Stimulated activated naive B cell treated with anti-CD40 and anti-IgM and Interleukin-4, amounts not matched to agents 10 μg/mL and 1 μg/mL and 100 μg/mL, for 72 hours (primary cell): ENCODE measurements around the gene AFF1.
A peak's percentile ranks its signal among the peaks of the same experiment; 100 is the strongest.
"Not testable (repeated sequence)": the region's sequence is repeated elsewhere in the genome, so short reads cannot be mapped to it uniquely, and the experiment has no call there.

ENCODE experiments used
- ATAC-seq, 2 donors: fragments of 150-1000 bp; cut with Tn5 transposase; replicated peaks; 2 replicates each; pipeline ENCODE4 v1.10.0; 2021; ENCODE audit warnings: moderate library complexity in 1 of 2
- DNase-seq: peaks from one replicate; pipeline ENCODE4 v3.0.0; 2021
- H3K27ac Mint-ChIP-seq: one replicate; pipeline ENCODE4 v1.8.0; 2022; ENCODE audit warnings: mild to moderate bottlenecking, mixed read lengths
- H3K27me3 Mint-ChIP-seq, 2 donors: one replicate each; pipeline ENCODE4 v1.8.0; 2022; ENCODE audit warnings: mixed read lengths in 2 of 2
- H3K36me3 Mint-ChIP-seq, 2 donors: one replicate each; pipeline ENCODE4 v1.8.0; 2022; ENCODE audit warnings: mixed read lengths in 2 of 2, mild to moderate bottlenecking in 1 of 2
- H3K4me1 Mint-ChIP-seq, 2 donors: one replicate each; pipeline ENCODE4 v1.8.0; 2022; ENCODE audit warnings: mixed read lengths in 2 of 2, mild to moderate bottlenecking in 1 of 2
- H3K4me3 Mint-ChIP-seq, 2 donors: one replicate each; pipeline ENCODE4 v1.8.0; 2022; ENCODE audit warnings: mild to moderate bottlenecking in 2 of 2, mixed read lengths in 2 of 2, moderate library complexity in 1 of 2
- H3K9me3 Mint-ChIP-seq, 2 donors: one replicate each; pipeline ENCODE4 v1.8.0; 2022; ENCODE audit warnings: mixed read lengths in 2 of 2, mild to moderate bottlenecking in 1 of 2

Gene AFF1

DNA sequence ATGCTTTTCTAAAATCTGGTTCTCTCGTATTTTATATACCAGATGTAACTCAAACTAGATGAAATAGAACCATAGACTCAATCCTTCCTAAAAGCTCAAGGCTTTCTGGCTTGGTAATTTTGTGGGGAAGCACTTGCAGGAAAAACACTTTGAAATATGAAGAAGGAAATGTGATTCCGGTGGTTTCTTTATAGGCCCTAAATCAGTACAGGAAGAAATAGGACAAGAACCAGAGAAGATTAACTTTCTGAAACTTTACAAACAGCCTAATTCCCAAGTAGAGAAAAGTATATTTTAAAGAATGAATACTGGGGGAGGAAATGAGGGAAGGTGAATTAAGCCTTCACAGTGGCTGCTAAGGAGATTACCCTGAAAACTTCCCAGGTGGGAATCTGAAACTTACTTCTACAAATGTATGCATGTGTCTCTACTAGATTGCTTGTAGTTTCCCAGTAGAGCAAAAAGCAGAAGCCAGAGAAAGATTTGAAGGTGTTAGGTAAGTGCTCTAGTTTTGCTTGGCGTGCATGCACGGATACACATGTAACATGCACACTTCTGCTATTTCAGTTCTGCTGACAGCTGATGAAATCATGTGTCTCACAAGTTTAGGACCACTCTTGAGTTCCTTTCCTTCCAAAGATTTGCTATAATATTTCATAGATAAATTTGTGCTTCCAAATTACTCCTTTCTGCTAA is 92.1 kb downstream of the AFF1 start:
- Mint-ChIP-seq H3K4me3 (peak overlapping the region; percentile 10 to 15), H3K36me3 (no peaks in the 10 kb centered on the region), H3K9me3 (no peaks in the 10 kb centered on the region), H3K27ac (peak overlapping the region; percentile 33), H3K4me1 (peaks cover 25 to 62% of the 10 kb centered on the region in 2 donors), H3K27me3 (no peaks in the 10 kb centered on the region)
- ATAC-seq (peak; percentile 97 to 98), DNase-seq (peak; percentile 35)

DNA sequence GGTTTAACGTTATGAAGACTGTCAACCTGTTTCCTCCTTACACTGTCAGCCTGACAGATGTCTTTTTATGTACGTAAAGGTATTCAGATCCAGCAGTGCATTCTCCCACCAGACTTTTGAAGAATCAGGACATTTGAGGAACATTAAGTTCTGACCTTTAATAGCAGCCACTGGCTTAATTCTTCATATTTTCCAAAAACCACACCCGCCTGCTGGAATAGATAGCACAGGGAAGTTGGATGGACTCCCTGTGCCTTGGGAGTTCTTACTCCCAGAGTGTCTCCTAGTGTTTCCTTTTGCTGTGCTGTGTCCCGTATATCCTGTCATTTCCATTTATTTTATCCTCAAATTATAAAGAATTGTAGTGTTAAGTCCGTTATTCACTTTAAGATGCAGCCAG is 94.5 kb downstream of the AFF1 start:
- H3K9me3 Mint-ChIP-seq: no peaks in the 10 kb centered on the region
- DNase-seq (no peak), ATAC-seq (no peak)
- H3K36me3 Mint-ChIP-seq: no peaks in the 10 kb centered on the region
- H3K4me1 Mint-ChIP-seq: peaks cover 16 to 50% of the 10 kb centered on the region in 2 donors
- H3K4me3 Mint-ChIP-seq: no peak overlapping the region
- H3K27ac Mint-ChIP-seq: no peak overlapping the region
- no peaks in the 10 kb centered on the region for H3K27me3 Mint-ChIP-seq

DNA sequence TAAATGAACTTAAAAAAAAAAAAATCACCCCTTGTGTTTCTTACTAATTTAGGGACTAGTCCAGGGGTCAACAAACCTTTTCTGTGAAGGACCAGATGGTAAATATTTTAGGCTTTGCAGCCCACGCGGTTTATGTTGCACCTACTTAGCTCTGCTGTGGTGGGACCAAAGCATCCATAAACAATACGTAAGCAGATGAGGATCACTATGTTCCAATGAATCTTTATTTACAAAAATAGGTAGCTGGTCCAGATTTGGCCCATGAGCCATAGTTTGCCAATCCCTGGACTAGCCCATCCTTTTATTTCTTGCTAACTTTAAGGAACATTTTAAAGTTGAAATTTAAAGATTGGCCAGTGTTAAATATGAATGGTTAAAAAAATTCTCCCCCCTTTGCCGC is 95.3 kb downstream of the AFF1 start:
- H3K27me3 Mint-ChIP-seq: no peaks in the 10 kb centered on the region
- H3K9me3 Mint-ChIP-seq: no peaks in the 10 kb centered on the region
- H3K4me3 Mint-ChIP-seq: no peak overlapping the region
- H3K27ac Mint-ChIP-seq: no peak overlapping the region
- no peaks in the 10 kb centered on the region for H3K36me3 Mint-ChIP-seq
- peaks cover 16 to 44% of the 10 kb centered on the region in 2 donors for H3K4me1 Mint-ChIP-seq
- ATAC-seq: no peak
- DNase-seq: no peak

DNA sequence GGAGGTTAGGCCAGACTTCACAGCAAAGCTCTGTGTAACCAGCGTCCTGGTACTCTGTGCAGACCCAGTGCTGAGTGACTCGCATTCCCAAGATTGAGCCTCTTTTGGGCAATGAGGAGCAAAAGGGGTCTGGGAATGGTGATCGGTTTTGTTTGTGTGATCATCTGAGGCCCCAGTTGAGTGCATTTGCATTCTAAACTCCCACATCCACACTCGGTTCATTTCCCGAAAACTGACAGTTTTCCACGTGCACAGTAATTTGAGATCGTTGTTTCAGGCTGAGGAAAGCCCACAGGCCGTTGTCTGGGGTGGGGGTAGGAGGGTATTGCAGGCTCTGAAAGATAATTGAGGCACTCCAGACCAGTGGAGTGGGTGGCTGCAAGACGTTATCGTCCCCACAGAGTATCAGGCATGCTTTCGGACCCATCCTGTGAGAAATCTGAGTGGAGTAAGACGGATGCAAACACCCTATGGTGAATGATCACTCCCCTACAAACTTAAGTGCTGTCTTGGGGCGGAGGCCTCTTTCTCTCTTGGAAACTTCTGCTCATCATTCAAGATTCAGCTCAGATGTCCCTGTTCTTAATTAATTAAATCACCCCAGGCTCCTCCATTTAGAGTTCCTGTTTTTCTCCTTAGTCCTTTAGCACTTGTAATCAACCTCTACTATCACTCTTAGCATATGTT is 96.1 kb downstream of the AFF1 start:
- ATAC-seq (no peak), DNase-seq (no peak)
- peaks cover 14 to 36% of the 10 kb centered on the region in 2 donors for H3K4me1 Mint-ChIP-seq
- no peak overlapping the region for H3K27ac Mint-ChIP-seq
- no peaks in the 10 kb centered on the region for H3K36me3 Mint-ChIP-seq
- H3K4me3 Mint-ChIP-seq: no peak overlapping the region
- H3K9me3 Mint-ChIP-seq: no peaks in the 10 kb centered on the region
- H3K27me3 Mint-ChIP-seq: no peaks in the 10 kb centered on the region

DNA sequence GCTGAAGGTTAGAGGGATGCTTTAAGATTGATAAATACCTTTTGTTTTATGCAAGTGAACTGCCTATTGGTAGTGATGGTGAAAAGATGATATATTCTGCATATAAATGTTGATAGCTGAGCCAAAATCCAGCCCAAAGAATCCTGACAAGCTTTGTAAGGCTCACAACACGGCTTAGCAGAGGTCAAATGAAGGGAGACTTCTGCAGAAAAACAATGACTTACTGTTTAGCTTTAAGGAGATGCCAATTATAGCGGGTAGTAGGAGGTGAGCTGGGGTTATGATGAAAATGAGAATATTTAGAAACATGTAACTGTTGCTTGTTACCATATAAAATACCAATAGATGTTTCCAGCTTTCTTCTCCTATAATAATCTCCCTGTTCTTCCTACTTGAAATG is 97.1 kb downstream of the AFF1 start:
- Mint-ChIP-seq H3K4me1 (peaks cover 10 to 31% of the 10 kb centered on the region in 2 donors), H3K27ac (no peak overlapping the region), H3K4me3 (no peak overlapping the region), H3K9me3 (no peaks in the 10 kb centered on the region), H3K36me3 (no peaks in the 10 kb centered on the region), H3K27me3 (no peaks in the 10 kb centered on the region)
- DNase-seq (no peak), ATAC-seq (no peak)

DNA sequence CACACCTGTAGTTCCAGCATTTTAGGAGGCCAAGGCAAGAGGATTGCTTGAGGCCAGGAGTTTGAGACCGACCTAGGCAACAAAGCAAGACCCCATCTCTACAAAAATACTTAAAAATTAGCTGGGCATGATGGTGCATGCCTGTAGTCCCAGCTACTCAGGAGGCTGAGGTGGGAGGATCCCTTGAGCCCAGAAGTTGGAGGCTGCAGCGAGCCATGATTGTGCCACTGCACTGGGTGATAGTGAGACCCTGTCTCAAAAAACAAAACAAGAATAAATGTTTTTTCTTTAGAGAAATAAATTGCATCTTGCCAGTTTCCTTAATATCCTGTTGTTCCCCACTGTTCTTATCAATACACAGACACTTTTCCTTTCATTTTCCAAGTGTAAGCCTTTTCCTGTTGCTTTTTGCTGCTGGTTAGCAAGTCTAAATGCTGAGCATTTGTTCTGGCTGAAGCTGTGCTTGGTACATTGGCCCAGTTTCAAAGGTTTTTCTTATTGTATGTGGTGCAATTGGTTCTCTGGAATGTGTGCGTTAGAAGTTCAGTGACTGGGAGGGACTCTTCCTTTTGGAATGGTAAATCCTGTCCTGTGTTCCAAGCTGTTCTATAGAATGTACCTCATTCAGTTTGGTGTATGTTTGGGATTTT is 98.2 kb downstream of the AFF1 start:
- Mint-ChIP-seq H3K27ac (no peak overlapping the region), H3K9me3 (no peaks in the 10 kb centered on the region), H3K4me3 (no peak overlapping the region), H3K36me3 (no peaks in the 10 kb centered on the region), H3K4me1 (peaks cover 17 to 33% of the 10 kb centered on the region in 2 donors), H3K27me3 (no peaks in the 10 kb centered on the region)
- DNase-seq (no peak), ATAC-seq (no peak)

GRCh38 chr4:87033902-87034301 is 99.1 kb downstream of the AFF1 start:
- Mint-ChIP-seq H3K4me1 (peaks cover 26 to 33% of the 10 kb centered on the region in 2 donors), H3K4me3 (no peak overlapping the region), H3K9me3 (no peaks in the 10 kb centered on the region), H3K27me3 (no peaks in the 10 kb centered on the region), H3K36me3 (no peaks in the 10 kb centered on the region), H3K27ac (no peak overlapping the region)
- DNase-seq (no peak), ATAC-seq (no peak)

- DNase-seq (no peak), ATAC-seq (no peak)
- no peaks in the 10 kb centered on the region for H3K36me3 Mint-ChIP-seq
- H3K27ac Mint-ChIP-seq: peak overlapping the region; percentile 75
- H3K27me3 Mint-ChIP-seq: no peaks in the 10 kb centered on the region
- peaks cover 32 to 33% of the 10 kb centered on the region in 2 donors for H3K4me1 Mint-ChIP-seq
- no peak overlapping the region for H3K4me3 Mint-ChIP-seq
- no peaks in the 10 kb centered on the region for H3K9me3 Mint-ChIP-seq
These were observed 99.7 kb downstream of the AFF1 start for GRCh38 chr4:87034527-87034926.

DNA sequence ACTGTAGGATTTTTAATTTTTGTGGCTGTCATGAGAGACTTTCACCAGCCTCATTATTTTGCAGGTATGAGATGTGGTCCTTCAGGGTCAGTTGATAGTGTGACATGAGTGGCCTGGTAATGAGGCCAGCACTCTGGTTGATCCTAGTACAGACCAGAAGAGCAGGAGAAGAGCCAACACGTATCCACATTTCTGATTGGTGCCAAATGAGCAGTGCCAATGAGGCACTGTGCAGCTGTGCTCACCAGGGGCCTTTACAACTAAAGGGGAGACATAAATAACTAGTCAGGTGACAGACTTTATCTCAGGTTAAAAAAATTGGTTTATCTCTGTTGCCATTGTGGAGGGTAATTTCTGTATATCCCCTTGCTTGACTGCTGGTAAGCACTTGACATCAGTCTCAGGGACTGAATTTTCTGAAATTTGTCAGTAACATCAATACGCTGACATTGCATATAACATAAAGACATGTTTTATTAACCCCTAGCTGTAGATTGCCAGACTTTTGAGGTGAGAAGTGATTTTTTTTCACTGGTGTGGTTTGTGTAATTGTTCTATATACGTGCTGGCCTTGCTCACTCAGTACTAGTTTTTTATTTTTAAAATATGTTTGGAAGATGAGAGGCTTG is 101.2 kb downstream of the AFF1 start:
- no peak overlapping the region for H3K27ac Mint-ChIP-seq
- H3K36me3 Mint-ChIP-seq: no peaks in the 10 kb centered on the region
- no peak for ATAC-seq

GRCh38 chr4:87036713-87037112 is 101.9 kb downstream of the AFF1 start:
- Mint-ChIP-seq H3K36me3 (no peaks in the 10 kb centered on the region), H3K4me3 (no peak overlapping the region), H3K4me1 (peaks cover 30 to 32% of the 10 kb centered on the region in 2 donors)

More for the DNA sequence above, 101.2 kb downstream of the AFF1 start:
- Mint-ChIP-seq H3K9me3 (no peaks in the 10 kb centered on the region), H3K4me1 (peaks cover 30 to 32% of the 10 kb centered on the region in 2 donors), H3K4me3 (no peak overlapping the region), H3K27me3 (no peaks in the 10 kb centered on the region)
- DNase-seq: no peak

DNA sequence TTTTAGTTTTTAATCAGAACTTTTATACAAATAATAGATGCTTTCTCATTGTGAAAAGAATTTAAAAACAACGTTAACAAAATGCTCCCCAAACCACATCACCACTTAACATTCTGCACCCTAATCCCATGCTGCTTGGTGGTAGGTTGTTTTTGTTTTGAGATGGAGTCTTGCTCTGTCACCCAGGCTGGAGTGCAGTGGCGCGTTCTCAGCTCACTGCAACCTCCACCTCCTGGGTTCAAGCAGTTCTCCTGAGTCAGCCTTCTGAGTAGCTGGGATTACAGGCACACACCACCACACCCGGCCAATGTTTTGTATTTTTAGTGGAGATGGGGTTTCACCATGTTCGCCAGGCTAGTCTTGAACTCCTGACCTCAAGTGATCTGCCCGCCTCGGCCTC is 102.4 kb downstream of the AFF1 start:
- H3K36me3 Mint-ChIP-seq, DNase-seq, H3K27me3 Mint-ChIP-seq, ATAC-seq, H3K9me3 Mint-ChIP-seq: not testable (repeated sequence)
- Mint-ChIP-seq H3K27ac (peak overlapping the region; percentile 85), H3K4me1 (peaks cover 30 to 34% of the 10 kb centered on the region in 2 donors), H3K4me3 (peak overlapping the region in 1 of 2 donors; percentile 35)

More at GRCh38 chr4:87036713-87037112, 101.9 kb downstream of the AFF1 start:
- DNase-seq (no peak), ATAC-seq (no peak)
- no peaks in the 10 kb centered on the region for H3K27me3 Mint-ChIP-seq
- peak overlapping the region; percentile 73 for H3K27ac Mint-ChIP-seq
- no peaks in the 10 kb centered on the region for H3K9me3 Mint-ChIP-seq

DNA sequence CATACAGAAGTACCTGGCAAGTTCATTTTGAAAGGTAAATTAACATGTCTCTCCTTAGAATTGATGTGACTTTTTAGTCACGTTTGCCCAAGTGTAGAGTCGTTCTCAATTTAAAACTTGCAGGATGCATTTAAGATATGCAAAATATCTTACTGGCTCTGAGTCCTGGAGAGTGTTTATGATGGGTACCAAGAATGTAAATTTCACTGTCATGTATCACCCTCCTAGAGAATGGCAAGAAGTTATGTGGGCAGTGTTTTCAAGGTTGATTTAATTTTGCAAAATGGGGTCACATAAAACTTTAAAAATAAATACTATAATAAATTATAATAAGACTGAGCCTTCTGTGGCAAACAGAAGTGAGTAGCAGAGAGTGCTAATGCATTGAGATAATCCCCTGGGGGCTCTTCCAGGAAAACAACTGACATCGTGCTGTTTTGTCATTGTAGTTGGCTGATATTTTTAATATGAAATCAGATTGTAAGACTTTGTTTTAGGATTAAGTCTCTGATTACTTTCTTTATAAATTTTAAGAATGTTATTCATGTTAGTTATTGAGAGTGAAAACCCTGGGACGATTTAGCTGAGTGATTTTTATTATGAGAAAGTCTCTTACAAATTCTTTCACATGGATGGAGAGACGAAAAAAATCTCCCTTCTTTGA is 103.0 kb downstream of the AFF1 start:
- ATAC-seq: peak; percentile 26 to 63
- DNase-seq: no peak
- Mint-ChIP-seq H3K4me3 (peak overlapping the region in 1 of 2 donors; percentile 35), H3K27me3 (no peaks in the 10 kb centered on the region), H3K27ac (no peak overlapping the region), H3K9me3 (no peaks in the 10 kb centered on the region), H3K36me3 (no peaks in the 10 kb centered on the region), H3K4me1 (peaks cover 30 to 36% of the 10 kb centered on the region in 2 donors)

- Mint-ChIP-seq H3K4me3 (peak overlapping the region in 1 of 2 donors; percentile 25), H3K27ac (peak overlapping the region; percentile 83), H3K9me3 (no peaks in the 10 kb centered on the region), H3K27me3 (no peaks in the 10 kb centered on the region), H3K36me3 (no peaks in the 10 kb centered on the region), H3K4me1 (peaks cover 30 to 41% of the 10 kb centered on the region in 2 donors)
- no peak for DNase-seq
- peak; percentile 76 to 87 for ATAC-seq
These were observed 104.2 kb downstream of the AFF1 start for GRCh38 chr4:87038837-87039615.
